Activated T-cell treated with anti-CD3 and anti-CD28 coated beads, Interleukin-2, amount 50 U/mL, for 1 hour (primary cell): Measurements from ENCODE around the gene SRSF7.
"Not testable (repeated sequence)": the region's sequence is repeated elsewhere in the genome, so short reads cannot be mapped to it uniquely, and the experiment has no call there.

Experiments
- DNase-seq: peaks from one replicate; pipeline ENCODE4 v3.0.0-alpha.2; 2020

SRSF7 gene

DNA sequence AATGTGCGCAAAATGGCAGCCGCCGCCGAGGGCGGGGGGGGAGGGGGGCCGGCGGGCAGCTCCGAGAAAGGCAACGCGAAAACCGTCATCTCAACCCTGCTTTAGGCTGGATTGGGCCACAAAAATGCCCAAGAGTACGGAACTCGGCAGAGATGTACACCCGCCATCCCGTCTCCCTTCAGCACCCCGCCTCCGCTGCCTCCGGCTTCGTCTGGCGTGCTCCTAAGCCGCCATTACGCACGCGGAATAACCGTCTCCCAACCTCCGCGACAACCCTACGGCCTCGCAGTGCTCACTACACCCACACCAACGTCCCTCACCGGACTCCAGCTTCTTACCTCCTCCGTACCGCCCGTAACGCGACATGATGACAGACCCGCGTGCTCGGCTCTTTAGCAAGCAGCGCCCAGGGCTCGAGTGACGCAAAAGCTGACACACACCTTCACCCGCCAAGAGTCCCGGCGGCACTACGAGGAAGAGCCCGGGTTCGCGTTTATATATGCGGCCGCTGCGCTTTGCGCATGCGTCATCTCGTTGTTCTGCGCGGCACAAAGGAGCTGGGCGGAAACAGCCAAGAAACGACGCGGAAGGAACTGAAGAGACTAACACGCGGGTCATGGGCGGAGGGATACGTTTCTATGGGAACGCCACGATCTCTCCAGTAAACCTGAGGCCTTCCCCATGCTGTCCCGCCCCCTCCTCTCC lies at the start of gene SRSF7:
SRSF7 (minus strand) TSS at position 471 of the 705 bp plus-strand sequence; CDS start at position 366, 105 bp downstream.
- DNase-seq: peak; percentile 99

- no peak for DNase-seq
Observed at GRCh38 chr2:38797953-38798352, 46.8 kb upstream of the SRSF7 start.

DNA sequence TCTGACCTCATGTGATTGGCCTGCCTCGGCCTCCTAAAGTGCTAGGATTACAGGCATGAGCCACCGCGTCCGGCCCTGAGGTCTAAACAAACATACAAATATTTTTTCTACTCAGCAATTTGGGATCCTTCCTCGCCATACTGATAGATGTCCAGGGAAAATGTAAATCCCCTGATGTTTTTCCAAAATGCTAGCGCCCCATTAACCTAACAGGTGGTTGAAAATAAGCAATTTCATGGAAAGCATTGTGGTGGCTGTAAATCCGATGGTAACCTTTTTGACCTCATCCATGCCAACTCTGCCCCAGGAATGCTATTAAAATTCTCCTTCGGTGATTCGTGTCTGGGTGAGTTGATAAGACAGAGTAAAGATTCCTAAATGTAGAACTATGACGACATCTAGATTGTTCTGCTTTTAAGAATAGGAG lies 46.1 kb upstream of the SRSF7 start:
- no peak for DNase-seq

DNA sequence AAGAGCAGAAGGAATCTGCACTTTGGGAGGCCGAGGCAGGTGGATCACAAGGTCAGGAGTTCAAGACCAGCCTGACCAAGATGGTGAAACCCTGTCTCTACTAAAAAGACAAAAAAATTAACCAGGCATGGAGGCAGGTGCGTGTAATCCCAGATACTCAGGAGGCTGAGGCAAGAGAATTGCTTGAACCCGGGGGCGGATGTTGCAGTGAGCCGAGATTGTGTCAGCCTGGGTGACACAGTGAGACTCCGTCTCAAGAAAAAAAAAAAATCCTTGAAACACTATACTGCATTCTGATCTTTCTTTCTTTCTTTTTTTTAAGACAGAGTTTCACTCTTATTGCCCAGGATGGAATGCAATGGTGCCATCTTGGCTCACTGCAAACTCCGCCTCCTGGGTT lies 43.9 kb upstream of the SRSF7 start:
- DNase-seq: not testable (repeated sequence)

- DNase-seq: no peak
Observed at GRCh38 chr2:38794235-38794946, 43.2 kb upstream of the SRSF7 start.

DNA sequence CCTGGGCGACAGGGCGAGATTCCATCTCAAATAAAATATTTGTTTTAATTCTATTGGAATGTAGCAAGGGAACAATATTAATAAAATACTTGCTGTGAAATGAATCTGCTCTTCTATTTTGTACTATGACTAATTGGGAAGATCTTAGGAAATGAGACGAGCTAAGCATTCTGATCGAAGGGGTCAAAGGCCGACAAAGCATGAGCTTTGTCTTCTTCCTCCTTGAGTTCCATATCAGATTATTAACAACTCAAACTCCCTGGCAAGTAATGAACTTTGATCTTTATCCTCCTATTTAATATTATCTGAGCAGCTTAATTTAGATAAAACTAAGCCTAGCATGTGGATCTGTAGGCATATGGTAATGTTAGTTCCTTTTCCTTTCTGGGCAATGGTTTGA lies 42.4 kb upstream of the SRSF7 start:
- DNase-seq: no peak

DNA sequence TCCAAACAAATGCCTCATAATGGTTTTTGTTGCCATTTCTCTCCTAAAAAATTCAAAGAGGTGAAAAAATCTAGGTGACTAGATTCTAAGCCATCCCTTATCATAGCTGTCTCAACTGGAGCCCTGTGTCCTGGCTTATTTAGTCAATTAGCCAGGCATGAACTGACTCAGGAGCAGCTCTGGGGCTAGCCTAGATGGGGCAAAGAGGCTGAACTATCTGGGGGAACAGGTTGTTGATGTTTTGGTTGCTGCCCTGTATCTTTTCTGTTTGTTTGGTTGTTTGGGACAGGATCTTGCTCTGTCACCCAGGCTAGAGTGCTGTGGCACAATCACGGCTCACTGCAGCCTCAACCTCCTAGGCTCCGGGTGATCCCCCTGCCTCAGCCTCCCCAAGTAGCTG lies 41.6 kb upstream of the SRSF7 start:
- DNase-seq: no peak

DNA sequence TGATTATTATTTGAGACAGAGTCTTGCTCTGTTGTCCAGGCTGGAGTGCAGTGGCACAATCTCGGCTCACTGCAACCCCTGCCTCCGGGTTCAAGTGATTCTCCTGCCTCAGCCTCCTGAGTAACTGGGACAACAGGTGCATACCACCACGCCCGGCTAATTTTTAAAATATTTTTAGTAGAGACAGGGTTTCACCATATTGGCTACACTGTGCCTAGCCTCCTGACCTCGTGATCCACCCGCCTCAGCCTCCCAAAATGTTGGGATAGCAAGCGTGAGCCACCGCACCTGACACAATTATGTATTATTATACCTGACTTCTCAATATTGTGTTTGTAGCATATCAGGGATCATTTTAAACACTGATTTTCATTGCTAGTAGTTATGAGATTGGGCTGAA lies 41.2 kb upstream of the SRSF7 start:
- not testable (repeated sequence) for DNase-seq

- DNase-seq: no peak
Observed at GRCh38 chr2:38791744-38792143, 40.6 kb upstream of the SRSF7 start.

GRCh38 chr2:38789691-38790090 lies 38.5 kb upstream of the SRSF7 start:
- DNase-seq: no peak

GRCh38 chr2:38788306-38788705 lies 37.1 kb upstream of the SRSF7 start:
- no peak for DNase-seq

GRCh38 chr2:38783586-38783985 lies 32.4 kb upstream of the SRSF7 start:
- no peak for DNase-seq

DNA sequence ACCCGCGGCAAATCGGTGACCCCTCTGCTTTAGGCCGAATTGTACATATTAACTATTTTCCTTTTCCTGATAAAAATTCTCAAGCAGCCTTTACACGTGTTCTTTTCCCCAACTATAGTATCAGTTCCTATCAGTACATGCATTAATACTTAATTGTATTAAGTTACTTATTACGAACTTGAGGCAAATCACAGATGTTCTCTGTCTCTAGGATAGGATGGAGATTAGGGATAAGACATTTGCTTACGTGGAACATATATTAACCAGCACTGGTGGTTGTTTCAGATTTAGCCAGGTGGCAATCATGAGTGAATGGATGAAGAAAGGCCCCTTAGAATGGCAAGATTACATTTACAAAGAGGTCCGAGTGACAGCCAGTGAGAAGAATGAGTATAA lies 27.5 kb upstream of the SRSF7 start:
- DNase-seq: no peak

GRCh38 chr2:38776531-38776930 lies 25.4 kb upstream of the SRSF7 start:
- DNase-seq: no peak

- DNase-seq: no peak
Observed at GRCh38 chr2:38775921-38776225, 24.7 kb upstream of the SRSF7 start.

DNA sequence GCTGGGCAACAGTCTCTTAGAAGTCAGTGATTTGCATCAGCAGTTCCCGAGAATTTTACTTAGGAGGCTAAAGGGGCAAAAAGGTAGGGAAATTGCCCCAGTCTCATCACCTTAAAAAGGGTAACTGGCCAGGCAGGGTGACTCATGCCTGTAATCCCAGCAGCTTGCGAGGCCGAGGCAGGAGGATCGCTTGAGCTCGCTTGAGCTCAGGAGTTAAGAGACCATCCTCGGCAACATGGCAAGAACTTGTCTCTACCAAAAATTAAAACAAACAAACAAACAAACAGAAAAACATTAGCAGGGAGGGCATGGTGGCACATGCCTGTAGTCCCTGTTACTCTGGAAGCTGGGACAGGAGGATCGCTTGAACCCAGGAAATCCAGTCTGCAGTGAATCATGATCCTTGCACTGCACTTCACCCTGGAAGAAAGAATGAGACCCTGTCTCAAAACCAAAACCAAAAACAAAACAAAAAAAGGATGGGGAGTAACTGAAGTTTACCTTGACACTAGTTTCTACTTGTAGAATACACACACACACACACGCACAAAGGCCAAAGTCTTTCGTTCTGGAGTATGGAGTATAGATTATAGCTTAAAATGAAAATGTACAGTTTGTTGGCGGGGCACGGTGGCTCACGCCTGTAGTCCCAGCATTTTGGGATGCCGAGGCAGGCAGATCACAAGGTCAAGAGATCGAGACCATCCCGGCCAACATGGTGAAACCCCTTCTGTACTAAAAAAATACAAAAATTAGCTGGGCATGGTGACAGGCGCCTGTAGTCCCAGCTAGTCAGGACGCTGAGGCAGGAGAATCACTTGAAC lies 24.1 kb upstream of the SRSF7 start:
- DNase-seq: no peak

GRCh38 chr2:38771632-38772031 lies 20.5 kb upstream of the SRSF7 start:
- DNase-seq: no peak

DNA sequence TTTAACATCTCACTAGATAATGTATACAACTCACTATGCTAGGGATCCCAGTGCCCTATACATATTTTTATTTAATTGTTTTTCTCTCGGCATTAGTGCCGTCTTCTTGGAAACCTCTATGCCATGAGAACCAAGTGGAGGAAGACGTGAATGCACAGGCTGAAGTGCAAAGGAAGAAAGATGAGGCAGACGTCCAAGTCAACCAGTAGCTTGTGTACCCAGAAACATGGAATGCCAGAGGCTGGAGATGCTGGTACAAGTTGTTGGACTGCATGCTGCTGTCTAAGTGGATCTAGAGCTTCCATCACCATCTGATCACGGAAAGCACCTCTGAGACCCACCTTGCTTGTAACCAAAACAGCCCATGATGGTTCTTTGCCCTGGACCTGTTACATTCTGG lies 14.4 kb upstream of the SRSF7 start:
- no peak for DNase-seq

DNA sequence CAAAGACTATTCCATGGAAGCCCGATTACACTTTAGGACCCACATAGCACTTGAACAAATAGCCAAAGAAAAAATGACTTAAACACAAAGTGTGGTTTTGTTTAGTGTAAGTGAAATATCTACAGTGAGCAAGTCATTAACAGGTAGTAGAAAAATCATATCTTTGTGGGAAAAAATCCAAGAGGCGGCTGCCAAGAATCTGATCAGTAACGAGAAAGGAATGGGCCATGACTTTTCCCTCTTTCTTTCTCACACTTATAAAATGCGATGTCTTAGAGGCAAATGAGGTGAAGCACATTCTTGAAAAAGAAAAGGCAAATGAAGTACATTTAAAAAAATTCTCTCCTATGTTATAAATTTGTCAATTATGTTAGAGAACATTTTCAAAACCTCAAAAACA lies 14.0 kb upstream of the SRSF7 start:
- no peak for DNase-seq

GRCh38 chr2:38763728-38764127 lies 12.6 kb upstream of the SRSF7 start:
- no peak for DNase-seq

DNA sequence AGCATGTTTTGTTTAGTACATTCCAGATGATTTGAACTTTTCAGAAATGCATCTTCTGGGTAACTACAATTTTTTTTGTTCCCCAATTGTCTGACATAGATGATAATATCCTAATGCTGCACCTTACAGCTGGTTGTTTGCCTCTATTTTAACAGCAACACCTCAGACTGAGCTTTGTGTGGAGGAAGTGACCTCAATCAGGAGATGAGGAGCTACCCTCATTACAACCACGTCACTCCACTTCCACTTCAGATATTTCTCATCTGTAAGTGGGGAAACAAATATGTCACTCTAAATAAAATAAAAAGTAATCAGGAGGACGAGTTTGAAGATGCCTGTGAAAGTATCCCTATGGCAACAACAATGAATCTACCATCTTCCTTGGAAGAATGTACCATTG lies 12.1 kb upstream of the SRSF7 start:
- DNase-seq: no peak

DNA sequence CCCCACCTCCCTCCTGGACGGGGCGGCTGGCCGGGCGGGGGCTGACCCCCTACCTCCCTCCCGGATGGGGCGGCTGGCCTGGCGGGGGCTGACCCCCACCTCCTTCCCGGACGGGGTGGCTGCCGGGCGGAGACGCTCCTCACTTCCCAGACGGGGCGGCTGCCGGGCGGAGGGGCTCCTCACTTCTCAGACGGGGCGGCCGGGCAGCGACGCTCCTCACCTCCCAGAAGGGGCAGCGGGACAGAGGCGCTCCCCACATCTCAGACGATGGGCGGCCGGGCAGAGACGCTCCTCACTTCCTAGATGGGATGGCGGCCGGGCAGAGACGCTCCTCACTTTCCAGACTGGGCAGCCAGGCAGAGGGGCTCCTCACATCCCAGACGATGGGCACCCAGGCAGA lies 4.7 kb upstream of the SRSF7 start:
- not testable (repeated sequence) for DNase-seq

- no peak for DNase-seq
Observed at GRCh38 chr2:38754506-38754905, 3.3 kb upstream of the SRSF7 start.

DNA sequence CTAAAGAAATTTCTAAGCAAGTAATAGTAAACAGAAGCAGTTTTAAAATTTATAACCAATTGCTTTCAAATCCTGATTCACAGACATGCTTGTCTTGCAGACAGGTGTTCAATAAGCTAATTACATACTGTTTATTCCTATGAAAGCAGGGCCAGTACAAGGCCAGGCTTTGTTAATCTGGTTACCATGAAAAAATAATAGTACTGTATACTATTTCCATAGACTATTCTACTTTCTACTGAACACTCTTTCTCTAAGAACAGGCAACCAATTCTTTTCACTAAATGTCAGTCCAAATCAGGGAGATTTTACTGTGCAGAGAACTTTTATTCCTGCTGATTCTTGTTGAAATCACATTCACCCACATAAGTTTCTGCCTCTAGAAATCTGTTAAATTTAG lies 2.9 kb upstream of the SRSF7 start:
- no peak for DNase-seq
